ENCODE measurements around the gene G2E3. TPM values are rescaled to one million over a fixed set of nuclear protein-coding genes. Genes with fewer than 3 reads are reported as not detected.

The G2E3 gene
- total RNA-seq, 4 donors from 2014 or later, result 7.5 to 10.5 (median 9.9) TPM

DNA sequence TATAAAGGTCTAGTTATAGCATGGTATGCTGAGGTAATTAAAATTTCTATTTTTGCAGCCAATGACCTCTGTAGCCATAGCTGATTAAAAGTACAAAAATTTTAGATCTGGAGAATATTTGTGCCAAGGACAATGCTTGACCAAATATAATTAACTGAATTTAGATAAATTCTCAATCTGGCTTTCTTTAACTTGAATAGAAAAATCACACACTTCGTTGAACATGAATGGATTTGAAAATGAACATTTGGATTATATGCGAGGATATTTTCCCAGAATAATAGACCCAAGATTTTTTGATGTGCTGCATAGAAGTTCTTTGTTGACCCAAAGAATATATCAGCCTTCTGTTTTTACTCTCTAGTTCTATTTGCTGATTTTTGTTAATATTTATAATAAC is 38.4 kb upstream of the G2E3 start:
- no peaks in the 10 kb centered on the region for H3K27me3 ChIP-seq
- H3K9me3 ChIP-seq, result no peaks in the 10 kb centered on the region
- TF ChIP-seq EP300 (IDR thresholded peaks at IDR 0.05; ENCODE audit: low read depth) (no peak), POLR2A (IDR thresholded peaks at IDR 0.05) (no peak), POLR2AphosphoS5 (IDR thresholded peaks at IDR 0.05) (no peak)
- TF ChIP-seq, protein P1, sequence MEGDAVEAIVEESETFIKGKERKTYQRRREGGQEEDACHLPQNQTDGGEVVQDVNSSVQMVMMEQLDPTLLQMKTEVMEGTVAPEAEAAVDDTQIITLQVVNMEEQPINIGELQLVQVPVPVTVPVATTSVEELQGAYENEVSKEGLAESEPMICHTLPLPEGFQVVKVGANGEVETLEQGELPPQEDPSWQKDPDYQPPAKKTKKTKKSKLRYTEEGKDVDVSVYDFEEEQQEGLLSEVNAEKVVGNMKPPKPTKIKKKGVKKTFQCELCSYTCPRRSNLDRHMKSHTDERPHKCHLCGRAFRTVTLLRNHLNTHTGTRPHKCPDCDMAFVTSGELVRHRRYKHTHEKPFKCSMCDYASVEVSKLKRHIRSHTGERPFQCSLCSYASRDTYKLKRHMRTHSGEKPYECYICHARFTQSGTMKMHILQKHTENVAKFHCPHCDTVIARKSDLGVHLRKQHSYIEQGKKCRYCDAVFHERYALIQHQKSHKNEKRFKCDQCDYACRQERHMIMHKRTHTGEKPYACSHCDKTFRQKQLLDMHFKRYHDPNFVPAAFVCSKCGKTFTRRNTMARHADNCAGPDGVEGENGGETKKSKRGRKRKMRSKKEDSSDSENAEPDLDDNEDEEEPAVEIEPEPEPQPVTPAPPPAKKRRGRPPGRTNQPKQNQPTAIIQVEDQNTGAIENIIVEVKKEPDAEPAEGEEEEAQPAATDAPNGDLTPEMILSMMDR (IDR thresholded peaks at IDR 0.05), result no peak
- H3K4me1 ChIP-seq, result no peaks in the 10 kb centered on the region
- H3K27ac ChIP-seq, result no peak overlapping the region
- no peaks in the 10 kb centered on the region for H3K36me3 ChIP-seq
- DNase-seq, result no peak
- H3K4me3 ChIP-seq, result no peak overlapping the region
- 85 to 90% methylated on average over 2 of the region's 2 CpGs for WGBS, 2 donors (ENCODE audit: low coverage in 1 of 2)
- in situ Hi-C loops (cut with MboI; ENCODE audit: low pct_ligation_motif_present in 1 of 4, low pct_unique_long_range_greater_than_20kb in 1 of 4, low sequenced_read_pairs in 3 of 4) (no loop called here), intact Hi-C loops (cut with DNase I; ENCODE audit: low total_unique reads) (no loop called here)

DNA sequence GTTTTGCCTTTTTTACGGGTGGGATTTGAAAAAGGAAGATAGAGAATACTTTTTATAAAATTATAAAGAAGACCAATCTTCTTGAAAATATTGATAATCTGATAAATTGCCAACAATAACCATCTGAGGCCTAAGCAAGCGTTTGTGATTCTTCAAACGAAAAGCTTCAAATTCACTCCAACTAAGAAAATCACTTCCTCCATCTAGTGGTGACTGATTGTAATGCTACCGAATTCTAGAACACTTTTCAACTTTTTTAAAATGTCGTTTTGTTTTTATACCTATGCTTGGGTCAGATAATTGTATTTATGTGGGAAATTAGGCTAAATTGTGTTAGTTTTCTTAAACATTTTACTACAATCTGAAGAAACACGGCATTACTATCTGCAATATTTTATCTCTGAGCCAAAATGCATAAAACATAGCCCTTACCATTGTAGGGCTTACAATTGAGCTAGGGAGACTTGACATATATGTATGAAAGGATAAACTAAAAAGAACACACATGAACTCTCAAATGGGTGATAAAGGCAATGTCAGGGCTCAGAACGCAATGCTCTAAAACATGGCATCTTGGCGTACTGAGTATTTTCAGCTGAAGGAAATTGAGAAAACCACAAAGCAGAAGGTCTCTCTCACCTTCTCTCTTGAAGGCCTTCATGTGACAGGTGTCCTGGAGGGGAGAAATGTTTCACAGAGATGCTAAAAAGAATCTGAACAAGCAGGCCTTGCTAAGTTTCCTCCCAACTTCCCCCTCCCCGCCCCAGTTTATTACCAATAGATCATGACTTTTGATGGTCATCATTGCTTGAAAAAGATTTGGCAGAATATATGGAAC is 36.8 kb upstream of the G2E3 start:
- no peaks in the 10 kb centered on the region for H3K27me3 ChIP-seq
- no peaks in the 10 kb centered on the region for H3K36me3 ChIP-seq
- TF ChIP-seq POLR2AphosphoS5 (IDR thresholded peaks at IDR 0.05), result no peak
- TF ChIP-seq, protein P1 (IDR thresholded peaks at IDR 0.05), result peak; percentile 49 to 79 (median 71)
- no peak overlapping the region for H3K27ac ChIP-seq
- intact Hi-C loops (cut with DNase I; ENCODE audit: low total_unique reads), result no loop called here
- in situ Hi-C loops (cut with MboI; ENCODE audit: low pct_ligation_motif_present in 1 of 4, low pct_unique_long_range_greater_than_20kb in 1 of 4, low sequenced_read_pairs in 3 of 4), result no loop called here
- no peak for DNase-seq
- no peak overlapping the region for H3K4me3 ChIP-seq
- H3K9me3 ChIP-seq, result no peaks in the 10 kb centered on the region
- WGBS, 2 donors (ENCODE audit: low coverage in 1 of 2), result 33% methylated on average over 9 of the region's 9 CpGs
- no peaks in the 10 kb centered on the region for H3K4me1 ChIP-seq

DNA sequence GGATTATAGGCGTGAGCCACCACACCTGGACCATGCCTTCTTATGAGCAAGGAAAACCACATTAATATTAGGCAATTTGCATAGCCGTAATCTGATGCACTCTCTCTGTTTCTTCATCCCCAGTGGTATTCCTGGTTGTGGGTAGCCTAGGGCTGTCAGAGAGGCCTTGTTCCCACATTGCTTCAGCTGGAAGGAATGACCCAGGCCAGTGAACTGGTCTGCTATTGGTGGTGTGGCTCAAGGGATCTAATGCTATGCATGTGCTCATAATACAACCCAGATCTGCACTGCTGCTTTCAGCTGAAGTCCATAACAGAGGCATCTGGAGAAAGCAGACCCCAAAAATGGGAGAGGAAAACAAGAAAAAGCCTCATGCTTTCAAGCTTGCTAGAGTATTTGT is 33.1 kb upstream of the G2E3 start:
- Histone ChIP-seq H3K27ac (no peak overlapping the region), H3K4me3 (no peak overlapping the region), H3K4me1 (no peaks in the 10 kb centered on the region), H3K27me3 (no peaks in the 10 kb centered on the region), H3K36me3 (no peaks in the 10 kb centered on the region), H3K9me3 (no peaks in the 10 kb centered on the region)
- in situ Hi-C loops (cut with MboI; ENCODE audit: low pct_ligation_motif_present in 1 of 4, low pct_unique_long_range_greater_than_20kb in 1 of 4, low sequenced_read_pairs in 3 of 4) (no loop called here), intact Hi-C loops (cut with DNase I; ENCODE audit: low total_unique reads) (no loop called here)
- TF ChIP-seq POLR2AphosphoS5 (IDR thresholded peaks at IDR 0.05) (no peak), POLR2A (IDR thresholded peaks at IDR 0.05) (no peak), EP300 (IDR thresholded peaks at IDR 0.05; ENCODE audit: low read depth) (no peak)
- TF ChIP-seq, protein P1 (IDR thresholded peaks at IDR 0.05), result no peak
- 80% methylated on average over 2 of the region's 2 CpGs; no CpG with 5 or more reads in 1 of the 2 donors for WGBS, 2 donors (ENCODE audit: low coverage in 1 of 2)
- no peak for DNase-seq

DNA sequence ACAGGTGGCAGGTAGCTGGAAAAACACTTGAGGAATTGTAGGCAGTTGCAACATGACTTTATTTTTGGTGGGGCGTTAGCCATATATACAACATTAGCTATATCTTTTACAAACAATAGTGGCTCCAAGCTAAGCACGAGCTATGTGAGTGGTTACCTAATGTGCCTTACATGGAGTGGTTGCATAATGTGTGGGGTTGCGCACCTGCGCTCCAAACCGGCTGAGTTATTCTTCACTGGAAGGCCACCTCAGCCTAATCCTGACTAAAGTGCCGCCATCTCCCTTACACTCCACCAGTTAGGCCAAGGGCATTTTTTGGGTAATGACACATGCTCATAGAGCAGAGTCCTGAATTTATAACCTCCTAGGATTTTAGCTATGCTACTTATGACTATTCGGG is 31.8 kb upstream of the G2E3 start:
- no peaks in the 10 kb centered on the region for H3K27me3 ChIP-seq
- 92% methylated on average over 2 to 7 of the region's 7 CpGs for whole genome bisulfite sequencing, 2 donors (ENCODE audit: low coverage in 1 of 2)

More for the DNA sequence above, 31.8 kb upstream of the G2E3 start:
- TF ChIP-seq POLR2AphosphoS5 (IDR thresholded peaks at IDR 0.05), result no peak
- no peak for TF ChIP-seq EP300 (IDR thresholded peaks at IDR 0.05; ENCODE audit: low read depth)
- no peak for TF ChIP-seq POLR2A (IDR thresholded peaks at IDR 0.05)
- TF ChIP-seq, protein P1 (IDR thresholded peaks at IDR 0.05), result no peak
- in situ Hi-C loops (cut with MboI; ENCODE audit: low pct_ligation_motif_present in 1 of 4, low pct_unique_long_range_greater_than_20kb in 1 of 4, low sequenced_read_pairs in 3 of 4) (no loop called here), intact Hi-C loops (cut with DNase I; ENCODE audit: low total_unique reads) (no loop called here)
- H3K36me3 ChIP-seq, result no peaks in the 10 kb centered on the region
- no peak overlapping the region for H3K27ac ChIP-seq
- DNase-seq, result no peak
- no peak overlapping the region for H3K4me3 ChIP-seq
- no peaks in the 10 kb centered on the region for H3K9me3 ChIP-seq
- peaks cover 0 to 6% (median 0%) of the 10 kb centered on the region in 4 donors for H3K4me1 ChIP-seq
